NCI-H146 (cell line): Measurements from ENCODE around the gene PCNX1.
"Not testable (repeated sequence)": the region's sequence is repeated elsewhere in the genome, so short reads cannot be mapped to it uniquely, and the experiment has no call there.

Experiments used
- DNase-seq: peaks from one replicate; lab custom pipeline; 2025; lab: John Stamatoyannopoulos, UW

PCNX1 gene

DNA sequence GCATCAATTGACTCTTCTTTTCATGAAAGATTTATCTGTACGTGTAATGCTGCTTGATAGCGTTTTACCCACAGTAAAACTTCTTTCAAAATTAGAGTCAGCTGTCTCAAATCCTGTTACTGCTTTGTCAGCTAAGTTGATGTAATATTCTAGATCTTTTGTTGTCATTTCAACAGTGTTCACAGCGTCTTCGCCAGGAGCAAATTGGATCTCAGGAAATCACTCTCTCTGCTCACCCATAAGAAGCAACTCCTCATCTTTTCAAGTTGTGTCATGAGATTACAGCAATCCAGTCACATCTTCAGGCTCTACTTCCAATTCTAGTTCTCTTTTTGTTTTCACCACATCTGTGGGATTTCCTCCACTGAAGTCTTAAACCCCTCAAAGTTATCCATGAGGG, 9.5 kb downstream of the PCNX1 start:
- DNase-seq: no peak

- no peak for DNase-seq
Observed at GRCh38 chr14:70917633-70918032, 10.4 kb downstream of the PCNX1 start.

DNA sequence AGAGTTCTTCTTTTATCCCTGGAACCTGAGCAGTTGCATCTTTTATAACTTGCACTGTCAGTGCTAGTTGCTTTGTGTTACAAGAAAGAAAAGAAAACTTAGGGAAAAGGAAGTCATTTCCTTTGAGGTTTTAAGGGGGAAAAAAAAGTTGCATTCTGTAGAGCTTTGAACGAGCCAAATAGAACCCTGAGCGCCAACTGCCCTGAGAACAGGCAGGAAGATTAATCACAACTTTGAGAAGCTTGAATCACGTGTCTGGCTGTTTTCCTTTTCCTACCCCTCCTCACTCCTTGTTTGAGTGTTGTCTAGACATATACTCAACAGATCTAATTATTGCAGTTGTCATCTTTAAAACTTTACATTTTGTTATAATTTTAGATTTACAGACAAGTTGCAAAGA, 12.5 kb downstream of the PCNX1 start:
- no peak for DNase-seq

DNA sequence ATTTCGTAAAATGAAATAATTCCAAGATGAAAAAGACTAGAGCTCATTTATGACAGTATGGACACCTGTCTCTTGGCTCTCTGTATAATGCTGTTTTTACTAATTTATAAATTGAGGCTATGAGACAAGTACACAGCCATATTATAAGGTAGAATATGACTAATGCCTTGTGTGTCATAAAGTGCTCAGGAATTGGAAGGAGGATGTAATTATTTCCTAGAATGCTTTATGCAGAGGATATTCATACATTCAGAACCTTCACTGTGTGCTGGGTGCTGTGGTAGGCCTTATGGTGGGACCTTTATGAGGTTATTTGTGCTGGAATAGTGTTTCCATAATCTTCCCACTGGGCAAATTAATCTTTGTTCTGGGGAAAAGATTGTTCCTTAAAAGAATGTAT, 13.3 kb downstream of the PCNX1 start:
- DNase-seq: no peak

GRCh38 chr14:70921669-70922068, 14.4 kb downstream of the PCNX1 start:
- no peak for DNase-seq

DNA sequence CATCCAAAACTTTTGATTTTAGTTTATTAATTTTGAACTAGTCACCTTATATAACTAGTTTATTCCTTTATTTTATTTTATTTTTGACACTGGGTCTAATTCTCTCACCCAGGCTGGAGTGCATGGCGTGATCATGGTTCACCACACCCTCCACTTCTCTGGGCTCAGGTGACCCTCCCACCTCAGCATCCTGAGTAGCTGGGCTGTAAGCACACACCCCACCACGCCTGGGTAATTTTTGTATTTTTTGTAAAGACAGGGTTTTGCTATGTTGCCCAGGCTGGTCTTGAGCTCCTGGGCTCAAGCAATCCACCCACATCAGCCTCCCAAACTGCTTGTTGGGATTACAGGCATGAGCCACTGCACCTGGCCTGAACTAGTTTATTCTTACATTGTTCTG, 17.3 kb downstream of the PCNX1 start:
- DNase-seq: no peak

GRCh38 chr14:70926235-70926830, 19.1 kb downstream of the PCNX1 start:
- DNase-seq: no peak

- no peak for DNase-seq
Observed at GRCh38 chr14:70931008-70931407, 23.7 kb downstream of the PCNX1 start.

DNA sequence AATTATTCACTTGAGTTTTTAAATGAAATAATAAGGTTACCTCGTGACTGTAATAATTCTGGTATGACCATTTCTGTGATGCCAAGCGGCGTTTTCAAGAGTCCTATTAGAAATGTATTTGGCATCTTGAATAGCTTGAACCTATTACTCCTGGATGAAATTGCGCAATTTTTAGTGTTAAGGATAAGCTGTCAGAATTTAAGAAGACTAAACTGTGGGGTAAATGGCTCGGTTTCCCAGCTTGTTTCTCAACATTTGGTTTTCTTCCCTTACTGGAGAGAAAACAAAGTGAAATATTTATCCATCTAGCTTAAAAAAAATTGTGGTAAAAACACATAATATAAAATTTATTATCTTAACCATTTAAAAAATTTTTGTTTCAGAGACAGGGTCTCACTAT, 26.8 kb downstream of the PCNX1 start:
- DNase-seq: no peak

GRCh38 chr14:70934502-70935134, 27.4 kb downstream of the PCNX1 start:
- DNase-seq: no peak

DNA sequence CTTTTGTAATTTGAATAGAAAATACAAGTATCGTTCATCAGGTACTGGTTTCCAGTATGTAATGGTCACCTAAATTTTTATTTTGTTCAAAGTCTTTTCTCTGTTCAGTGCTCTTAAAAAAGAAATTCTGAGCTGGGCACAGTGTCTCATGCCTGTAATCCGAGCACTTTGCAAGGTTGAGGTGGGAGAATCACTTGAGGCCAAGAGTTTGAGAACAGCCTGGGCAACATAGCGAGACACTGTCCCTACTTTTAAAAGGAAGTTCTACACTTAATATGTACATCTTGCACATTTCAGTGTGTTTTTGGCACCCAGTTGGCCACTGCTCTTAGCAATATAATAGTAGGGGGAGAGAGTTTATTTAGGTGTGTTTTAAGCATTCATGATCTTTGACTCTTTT, 27.9 kb downstream of the PCNX1 start:
- DNase-seq: no peak

GRCh38 chr14:70939693-70940092, 32.4 kb downstream of the PCNX1 start:
- not testable (repeated sequence) for DNase-seq

DNA sequence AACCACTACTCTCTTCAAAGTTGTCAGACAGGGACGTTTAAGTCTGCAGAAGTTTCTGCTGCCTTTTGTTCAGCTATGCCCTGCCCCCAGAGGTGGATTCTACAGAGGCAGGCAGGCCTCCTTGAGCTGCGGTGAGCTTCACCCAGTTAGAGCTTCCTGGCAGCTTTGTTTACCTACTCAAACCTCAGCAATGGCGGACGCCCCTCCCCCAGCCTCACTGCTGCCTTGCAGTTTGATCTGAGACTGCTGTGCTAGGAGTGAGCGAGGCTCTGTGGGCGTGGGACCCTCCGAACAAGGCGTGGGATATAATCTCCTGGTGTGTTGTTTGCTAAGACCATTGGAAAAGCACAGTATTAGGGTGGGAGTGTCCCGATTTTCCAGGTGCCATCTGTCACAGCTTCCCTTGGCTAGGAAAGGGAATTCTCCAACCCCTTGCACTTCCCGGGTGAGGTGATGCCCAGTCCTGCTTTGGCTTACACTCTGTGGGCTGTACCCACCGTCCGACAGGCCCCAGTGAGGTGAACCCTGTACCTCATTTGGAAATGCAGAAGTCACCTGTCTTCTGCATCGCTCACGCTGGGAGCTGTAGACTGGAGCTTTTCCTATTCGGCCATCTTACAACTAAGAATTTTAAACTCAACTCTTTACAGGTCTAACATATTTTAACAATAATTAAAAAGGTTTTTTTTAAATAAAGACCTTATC, 34.5 kb downstream of the PCNX1 start:
- DNase-seq: not testable (repeated sequence)

DNA sequence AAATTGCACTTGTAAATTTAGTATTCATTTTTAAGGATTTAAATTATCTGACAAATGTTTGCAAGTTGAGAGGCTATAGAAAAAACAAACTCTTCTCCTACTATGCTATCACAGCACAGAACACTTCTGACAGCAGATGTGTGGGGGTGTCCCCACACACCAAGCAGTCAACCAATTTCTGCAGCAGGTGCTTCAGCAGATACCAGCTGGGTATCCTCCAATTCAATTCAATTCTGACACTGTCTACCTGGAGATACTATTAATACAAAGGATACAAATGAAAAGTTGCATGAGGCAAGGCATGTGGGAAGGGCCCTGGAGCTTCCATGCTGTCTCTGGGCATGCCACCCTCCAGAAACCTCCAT, 35.1 kb downstream of the PCNX1 start:
- no peak for DNase-seq

GRCh38 chr14:70942721-70943120, 35.5 kb downstream of the PCNX1 start:
- not testable (repeated sequence) for DNase-seq

- no peak for DNase-seq
Observed at GRCh38 chr14:70943838-70944237, 36.6 kb downstream of the PCNX1 start.

DNA sequence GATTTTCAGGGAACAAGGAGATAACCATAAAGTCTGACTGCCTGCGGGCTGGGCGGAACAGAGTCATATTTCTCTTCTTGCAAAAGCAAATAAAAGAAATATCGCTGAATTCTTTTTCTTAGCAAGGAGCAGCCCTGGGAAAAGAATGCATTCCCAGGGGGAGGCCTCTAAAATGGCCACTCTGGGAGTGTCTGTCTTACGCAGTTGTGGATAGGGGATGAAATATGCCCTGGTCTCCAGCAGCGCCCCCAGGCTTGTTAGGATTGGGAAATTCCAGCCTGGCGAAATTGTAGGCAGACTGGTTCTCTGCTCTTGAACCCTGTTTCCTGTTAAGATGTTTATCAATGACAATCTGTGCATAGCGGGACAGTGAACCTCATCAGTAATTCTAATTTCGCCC, 40.5 kb downstream of the PCNX1 start:
- no peak for DNase-seq

DNA sequence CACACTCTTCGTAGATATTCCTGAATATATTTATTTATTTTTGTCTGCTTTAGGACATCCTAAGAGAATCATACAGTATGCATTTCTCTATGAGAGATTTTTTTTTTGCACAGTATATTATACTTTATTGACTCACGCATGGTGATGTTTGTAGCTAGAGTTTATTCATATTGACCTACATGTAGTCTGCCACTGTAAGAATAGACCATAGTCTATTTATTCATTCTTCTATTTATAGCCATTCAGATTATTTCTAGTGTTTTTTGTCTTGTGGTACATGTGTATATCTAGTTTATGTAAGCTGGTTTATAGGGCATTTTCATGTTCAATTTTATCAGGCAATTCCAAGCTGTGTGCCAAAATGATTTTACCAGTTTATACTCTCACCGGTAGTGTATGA, 45.2 kb downstream of the PCNX1 start:
- no peak for DNase-seq

GRCh38 chr14:70954068-70954467, 46.8 kb downstream of the PCNX1 start:
- no peak for DNase-seq

DNA sequence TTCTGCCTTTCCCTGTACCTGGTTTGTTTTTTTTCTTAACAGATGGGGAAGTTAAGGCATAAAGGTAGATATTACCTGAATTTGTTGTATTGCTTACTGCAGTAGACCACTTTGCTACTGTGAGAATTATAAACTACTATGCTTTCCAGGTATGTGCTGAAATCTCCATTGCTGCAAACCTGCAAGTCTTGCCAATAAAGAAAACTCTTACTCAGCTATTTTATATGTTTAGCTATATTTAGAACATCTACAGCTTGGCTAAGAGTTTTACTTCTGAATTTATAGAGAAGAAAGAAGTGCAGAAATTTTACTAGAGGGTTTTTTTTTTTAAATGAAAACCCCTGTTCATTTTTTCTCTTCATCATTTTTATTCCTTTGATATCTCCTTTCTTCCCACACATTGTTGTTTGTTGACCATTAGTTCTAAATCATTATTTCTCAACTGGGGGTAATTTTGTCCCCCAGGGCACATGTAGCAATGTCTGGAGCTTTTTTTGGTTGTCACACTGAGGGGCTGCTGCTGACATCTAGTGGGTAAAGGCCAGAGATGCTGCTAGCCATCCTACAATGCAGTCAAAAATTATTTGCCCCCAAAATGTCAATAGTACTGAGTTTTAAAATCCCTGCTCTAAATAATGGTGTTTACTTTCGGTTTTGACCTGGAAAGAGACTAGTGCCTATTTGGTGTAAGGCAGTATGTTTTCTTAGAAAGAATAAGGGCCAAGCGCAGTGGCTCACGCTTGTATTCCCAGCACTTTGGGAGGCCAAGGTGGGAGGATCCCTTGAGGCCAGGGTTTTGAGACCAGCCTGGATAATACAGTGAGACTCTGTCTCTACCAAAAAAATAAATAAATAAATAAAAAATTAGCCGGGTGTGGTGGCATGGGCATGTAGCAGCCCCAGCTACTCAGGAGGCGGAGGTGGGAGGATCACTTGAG, 48.6 kb downstream of the PCNX1 start:
- DNase-seq: peak; percentile 0

DNA sequence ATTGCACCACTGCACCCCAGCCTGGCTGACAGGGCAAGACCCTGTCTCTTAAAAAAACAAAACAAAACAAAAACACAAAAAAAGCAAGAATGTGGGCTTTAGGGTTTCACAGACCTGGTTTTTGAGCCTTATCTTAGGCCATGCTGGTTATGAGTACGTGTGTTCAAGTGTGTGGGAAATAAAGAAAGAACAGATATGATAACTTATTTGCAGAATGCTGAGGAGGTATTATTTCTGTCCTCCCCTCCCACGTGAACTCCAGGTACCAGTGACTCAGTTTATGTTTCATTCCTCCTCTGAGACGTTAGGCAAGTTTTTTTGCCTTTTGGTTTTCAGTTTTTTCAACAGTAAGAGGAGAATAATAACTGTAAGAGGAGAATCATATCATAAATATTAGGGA, 49.3 kb downstream of the PCNX1 start:
- DNase-seq: no peak

DNA sequence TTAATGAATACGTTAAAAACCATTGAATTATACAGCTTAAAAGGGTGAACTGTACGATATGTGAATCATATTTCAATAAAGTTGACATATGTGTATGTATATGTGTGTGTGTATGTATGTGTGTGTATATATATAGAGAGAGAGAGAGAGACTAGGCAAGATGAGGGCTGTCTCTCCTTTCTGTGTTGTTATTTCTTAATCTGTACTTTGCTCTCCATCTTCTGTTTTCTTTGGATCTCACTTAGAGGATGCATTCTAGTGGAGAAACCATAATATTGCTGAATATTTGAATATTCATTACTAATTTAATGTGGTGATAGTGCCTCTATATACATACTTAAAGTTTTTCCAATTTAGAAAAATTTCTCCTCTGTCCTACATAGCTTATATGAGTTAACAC, 50.5 kb downstream of the PCNX1 start:
- DNase-seq: no peak

- DNase-seq: no peak
Observed at GRCh38 chr14:70962935-70963334, 55.7 kb downstream of the PCNX1 start.
